Lower leg skin (tissue), 4 donors: ENCODE data around the gene ANKRD45. TPM values are rescaled to one million over a fixed set of nuclear protein-coding genes. Genes with fewer than 3 reads are reported as not detected.

Source experiments
- DNase-seq, 2 donors: peaks; one replicate each; pipeline ENCODE4 v3.0.0-alpha.2; 2019; ENCODE audit warnings: low spot score in 2 of 2
- H3K4me3 ChIP-seq: fragments of 200-600 bp; sonication (generic); 2 replicates; pipeline ENCODE4 v1.5.1; 2017; ENCODE audit warnings: mild to moderate bottlenecking, low read depth; ENCODE audit not compliant: poor library complexity, severe bottlenecking
- CTCF ChIP-seq, 3 donors: fragments of 450-650 bp; IDR thresholded peaks; one replicate each; pipeline ENCODE4 v1.5.1; 2016; ENCODE audit warnings: antibody characterized with exemption in 3 of 3, mild to moderate bottlenecking in 3 of 3, moderate library complexity in 2 of 3
- POLR2A ChIP-seq, 2 donors: fragments of 450-650 bp; IDR thresholded peaks; one replicate each; pipeline ENCODE4 v1.6.1; 2016 to 2017; ENCODE audit warnings: antibody characterized with exemption in 2 of 2, mild to moderate bottlenecking in 1 of 2, moderate library complexity in 1 of 2
- WGBS, 2 donors: methylation state at CpG; one replicate each; pipeline ENCODE4 v1.1.5; 2018; 5-methylcytosine and 5-hydroxymethylcytosine counted together
- intact Hi-C: fragments of 100-400 bp; cut with DNase I; formaldehyde crosslinking; loops from one replicate; pipeline ENCODE4 v1.15.0; 2023; ENCODE audit warnings: low total_unique reads
- total RNA-seq, 4 donors: library from RNA; depleted of rRNA; stranded (reverse); fragments of >200 nt; gene quantifications; one replicate each; pipeline ENCODE4 v1.1.0, GENCODE V29; 2016

Gene ANKRD45
- total RNA-seq, 4 donors from 2014 or later: 1.1 TPM; not detected in 3

- WGBS, 2 donors: 59 to 63% methylated on average over 6 of the region's 6 CpGs
- DNase-seq: no peak
- intact Hi-C loops: no loop called here
- TF ChIP-seq CTCF (IDR thresholded peaks at IDR 0.05) (no peak), POLR2A (IDR thresholded peaks at IDR 0.05) (no peak)
- no peak overlapping the region for H3K4me3 ChIP-seq
Observed at GRCh38 chr1:173562813-173563212, 106.8 kb downstream of the ANKRD45 start.

GRCh38 chr1:173561263-173561662 lies 108.4 kb downstream of the ANKRD45 start:
- no peak overlapping the region for H3K4me3 ChIP-seq
- no peak for TF ChIP-seq CTCF (IDR thresholded peaks at IDR 0.05)
- no peak for TF ChIP-seq POLR2A (IDR thresholded peaks at IDR 0.05)
- intact Hi-C loops: no loop called here
- 79 to 86% methylated on average over 1 of the region's 1 CpG for WGBS, 2 donors
- no peak for DNase-seq

- intact Hi-C loops: no loop called here
- no peak overlapping the region for H3K4me3 ChIP-seq
- no peak for DNase-seq
- TF ChIP-seq CTCF (IDR thresholded peaks at IDR 0.05) (no peak), POLR2A (IDR thresholded peaks at IDR 0.05) (no peak)
- WGBS, 2 donors: 84 to 85% methylated on average over 3 of the region's 3 CpGs
Observed at GRCh38 chr1:173560285-173560880, 109.3 kb downstream of the ANKRD45 start.

Other genes with a start within 250 kb of the ANKRD45 start
- 100 to 1,000 TPM; 143 to 211 (median 172) TPM for gene PRDX6, start 192.5 kb downstream of the ANKRD45 start, total RNA-seq
- gene SLC9C2, start 66.8 kb downstream of the ANKRD45 start, total RNA-seq: not detected
- not detected for gene TEX50, start 34.5 kb downstream of the ANKRD45 start, total RNA-seq
- gene KLHL20, start 45.1 kb upstream of the ANKRD45 start, total RNA-seq: 10 to 100 TPM; 18.2 to 31.6 (median 19.9) TPM
- 1 to 10 TPM; 5.4 to 8.2 (median 7.1) TPM for gene DARS2, start 154.8 kb upstream of the ANKRD45 start, total RNA-seq
- 1 to 10 TPM; 2.7 to 6.8 (median 4.1) TPM for gene CENPL, start 155.0 kb upstream of the ANKRD45 start, total RNA-seq
- gene GAS5, start 198.1 kb upstream of the ANKRD45 start, total RNA-seq: 100 to 1,000 TPM; 311 to 461 (median 384) TPM
- gene ZBTB37, start 198.5 kb upstream of the ANKRD45 start, total RNA-seq: 1 to 10 TPM; 5.1 to 9.6 (median 7.3) TPM
- gene SERPINC1, start 247.5 kb upstream of the ANKRD45 start, total RNA-seq: not detected